Liver (tissue), 9 donors: ENCODE measurements around the gene TMEM115. TPM values are rescaled to one million over a fixed set of nuclear protein-coding genes. Genes with fewer than 3 reads are reported as not detected.
A peak's percentile ranks its signal among the peaks of the same experiment; 100 is the strongest.

Source experiments
- DNase-seq: peaks from one replicate; pipeline ENCODE4 v3.0.0-alpha.2; 2017; ENCODE audit warnings: low spot score
- H3K27ac ChIP-seq, 2 donors: one replicate each; pipeline ENCODE4 v1.7.0; 2013; ENCODE audit warnings: inconsistent platforms in 2 of 2, low read length in 2 of 2, control low read depth in 1 of 2, low read depth in 1 of 2, mild to moderate bottlenecking in 1 of 2
- H3K27me3 ChIP-seq, 4 donors: one replicate each; pipeline versions ENCODE4 v1.6.1 to v1.7.0; 2013; ENCODE audit warnings: low read length in 3 of 4, inconsistent platforms in 1 of 4, mild to moderate bottlenecking in 1 of 4, moderate library complexity in 1 of 4; ENCODE audit not compliant: control insufficient read depth in 4 of 4, insufficient read depth in 4 of 4
- H3K36me3 ChIP-seq, 4 donors: one replicate each; pipeline versions ENCODE4 v1.6.1 to v1.7.0; 2013; ENCODE audit warnings: low read length in 3 of 4, mild to moderate bottlenecking in 3 of 4, low read depth in 1 of 4, moderate library complexity in 1 of 4; ENCODE audit not compliant: control insufficient read depth in 4 of 4, insufficient read depth in 3 of 4
- H3K4me1 ChIP-seq, 4 donors: one replicate each; pipeline versions ENCODE4 v1.6.1 to v1.7.0; 2013; ENCODE audit warnings: low read length in 3 of 4, mild to moderate bottlenecking in 3 of 4, moderate library complexity in 1 of 4; ENCODE audit not compliant: control insufficient read depth in 4 of 4, insufficient read depth in 4 of 4
- H3K4me3 ChIP-seq, 3 donors: one replicate each; pipeline versions ENCODE4 v1.6.1 to v1.7.0; 2013; ENCODE audit warnings: low read length in 3 of 3, control low read depth in 1 of 3, low read depth in 1 of 3, mild to moderate bottlenecking in 1 of 3
- H3K9ac ChIP-seq, 2 donors: one replicate each; pipeline ENCODE4 v1.7.0; 2013; ENCODE audit warnings: low read length in 2 of 2, mild to moderate bottlenecking in 2 of 2, moderate library complexity in 2 of 2, control low read depth in 1 of 2, low read depth in 1 of 2
- H3K9me3 ChIP-seq, 4 donors: one replicate each; pipeline versions ENCODE4 v1.6.1 to v1.7.0; 2013; ENCODE audit warnings: low read length in 3 of 4; ENCODE audit not compliant: control insufficient read depth in 4 of 4
- CTCF ChIP-seq: fragments of 150-350 bp; IDR thresholded peaks from 2 replicates; pipeline ENCODE4 v1.5.1; 2017; ENCODE audit warnings: improper control_type of control experiment, low read depth, low read length; ENCODE audit not compliant: missing input control
- EGR1 ChIP-seq, 2 donors: IDR thresholded peaks; 2 replicates each; pipeline ENCODE4 v1.6.1; 2016 to 2018; ENCODE audit warnings: antibody characterized with exemption in 2 of 2, low read depth in 2 of 2
- FOXA1 ChIP-seq: IDR thresholded peaks from 2 replicates; pipeline ENCODE4 v1.6.1; 2016; ENCODE audit warnings: antibody characterized with exemption
- FOXA2 ChIP-seq: IDR thresholded peaks from 2 replicates; pipeline ENCODE4 v1.6.1; 2016; ENCODE audit warnings: antibody characterized with exemption
- GABPA ChIP-seq, 2 donors: IDR thresholded peaks in 1 of 2; conservative IDR thresholded peaks in 1 of 2; 2 replicates each; pipeline ENCODE4 v1.6.1; 2016; ENCODE audit warnings: antibody characterized with exemption in 2 of 2, mild to moderate bottlenecking in 1 of 2, moderate library complexity in 1 of 2
- HNF4A ChIP-seq, 2 donors: conservative IDR thresholded peaks; 2 replicates each; pipeline ENCODE4 v1.6.1; 2016; ENCODE audit warnings: antibody characterized with exemption in 2 of 2, mild to moderate bottlenecking in 2 of 2
- HNF4G ChIP-seq: IDR thresholded peaks from 2 replicates; pipeline ENCODE4 v1.6.1; 2016; ENCODE audit warnings: antibody characterized with exemption
- JUND ChIP-seq, 2 donors: IDR thresholded peaks; 2 replicates each; pipeline ENCODE4 v1.6.1; 2016; ENCODE audit warnings: antibody characterized with exemption in 2 of 2
- MAX ChIP-seq: IDR thresholded peaks from 2 replicates; pipeline ENCODE4 v1.6.1; 2016; ENCODE audit warnings: antibody characterized with exemption
- NR2F2 ChIP-seq: IDR thresholded peaks from 2 replicates; pipeline ENCODE4 v1.6.1; 2016; ENCODE audit warnings: antibody characterized with exemption
- RAD21 ChIP-seq, 2 donors: IDR thresholded peaks; 2 replicates each; pipeline ENCODE4 v1.6.1; 2016; ENCODE audit warnings: antibody characterized with exemption in 2 of 2, mild to moderate bottlenecking in 2 of 2
- RXRA ChIP-seq, 2 donors: IDR thresholded peaks; 2 replicates each; pipeline ENCODE4 v1.6.1; 2017 to 2018; ENCODE audit warnings: antibody characterized with exemption in 2 of 2, mild to moderate bottlenecking in 1 of 2
- SP1 ChIP-seq: IDR thresholded peaks from 2 replicates; pipeline ENCODE4 v1.6.1; 2018; ENCODE audit warnings: antibody characterized with exemption, mild to moderate bottlenecking
- TAF1 ChIP-seq: conservative IDR thresholded peaks from 2 replicates; pipeline ENCODE4 v1.6.1; 2016; ENCODE audit warnings: antibody characterized with exemption, mild to moderate bottlenecking
- YY1 ChIP-seq: IDR thresholded peaks from 2 replicates; pipeline ENCODE4 v1.6.1; 2016; ENCODE audit warnings: antibody characterized with exemption, mild to moderate bottlenecking
- WGBS: extraction: QIAGEN DNeasy Blood & Tissue Kit; methylation state at CpG from one replicate; pipeline ENCODE4 v1.1.7; 2013; 5-methylcytosine and 5-hydroxymethylcytosine counted together
- polyA plus RNA-seq, 2 donors: library from polyadenylated mRNA; stranded (reverse) in 1 of 2; unstranded in 1 of 2; fragments of 200-250 nt in 1 of 2; fragments of >200 nt in 1 of 2; fragmentation: Nextera tagmentation in 1 of 2; extraction: Ambion mirVana in 1 of 2; gene quantifications; one replicate each; pipeline versions ENCODE4 v1.2.1 to v1.2.3, GENCODE V29; 2013 to 2015
- total RNA-seq, 2 donors: library from RNA; depleted of rRNA; stranded (reverse); fragments of >200 nt; gene quantifications; one replicate each; pipeline ENCODE4 v1.2.3, GENCODE V29; 2014
- TF ChIP-seq, protein P1 (sequence below): IDR thresholded peaks from 2 replicates; pipeline ENCODE4 v1.6.1; 2016; ENCODE audit warnings: antibody characterized with exemption, mild to moderate bottlenecking
- TF ChIP-seq, protein P2 (sequence below): IDR thresholded peaks from 2 replicates; pipeline ENCODE4 v1.6.1; 2016; ENCODE audit warnings: antibody characterized with exemption
- TF ChIP-seq, protein P3 (sequence below): IDR thresholded peaks from 2 replicates; pipeline ENCODE4 v1.6.1; 2016; ENCODE audit warnings: antibody characterized with exemption
- donor health status: healthy.
- donor health status: healthy.
- donor health status: healthy.
- donor health status: healthy.
- donor health status: healthy.

The TMEM115 gene
- total and polyA plus RNA-seq, 4 donors, result 18.6 to 23.0 (median 19.8) TPM

DNA sequence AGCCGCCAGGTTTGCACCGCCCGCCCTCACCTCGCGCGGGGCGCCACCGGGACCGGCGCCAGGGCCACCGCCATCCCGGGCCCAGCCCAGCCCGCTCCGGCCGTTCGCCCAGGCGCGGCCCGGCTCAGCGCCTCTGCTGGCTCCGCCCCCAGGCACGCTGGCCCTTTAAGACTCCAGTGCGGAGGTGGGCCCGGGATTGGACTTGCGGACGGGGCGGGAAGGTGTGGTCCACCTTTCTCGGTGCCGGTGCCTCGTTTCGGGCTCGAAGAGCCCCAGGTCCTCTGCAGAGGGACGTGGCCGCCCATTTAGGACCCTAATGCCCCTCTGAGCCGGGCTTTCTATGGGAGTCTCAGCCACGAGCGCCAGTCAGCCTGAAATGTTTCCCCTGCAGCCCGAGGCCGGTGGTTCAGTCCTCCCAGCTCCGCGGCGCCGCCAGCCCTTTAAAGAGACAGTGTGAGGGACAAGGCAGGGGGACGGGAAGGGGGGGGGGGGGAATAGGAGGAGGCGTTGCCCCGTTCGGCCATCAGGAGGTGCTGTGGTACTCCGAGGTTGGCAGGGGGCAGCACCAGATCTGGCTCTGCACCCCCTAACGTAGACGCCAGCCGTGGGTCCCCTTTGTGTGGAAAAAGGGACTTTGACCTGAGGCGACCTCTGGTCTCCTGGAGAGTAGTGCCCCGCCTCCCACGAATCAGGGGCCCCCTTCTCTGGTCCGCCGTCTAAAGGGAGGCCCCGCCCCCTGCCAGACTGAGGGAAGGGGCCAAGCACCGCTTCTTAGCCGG lies 37.8 kb downstream of the TMEM115 start:
- TF ChIP-seq CTCF (peak; percentile 31), RXRA (IDR thresholded peaks at IDR 0.05) (peak; percentile 4 to 23), NR2F2 (peak; percentile 71), GABPA (IDR thresholded peaks at IDR 0.05 in 1 of 2, conservative IDR thresholded peaks at IDR 0.05 in 1 of 2) (no peak), HNF4A (conservative IDR thresholded peaks at IDR 0.05) (peak in 1 of 2 donors; percentile 9), HNF4G (no peak), JUND (IDR thresholded peaks at IDR 0.05) (no peak), FOXA2 (no peak), YY1 (no peak), TAF1 (no peak), EGR1 (IDR thresholded peaks at IDR 0.05; ENCODE audit: low read depth in 2 of 2) (peak in 1 of 2 donors; percentile 83), MAX (peak; percentile 99), RAD21 (IDR thresholded peaks at IDR 0.05) (peak in 1 of 2 donors; percentile 17), FOXA1 (no peak), SP1 (peak; percentile 77)
- TF ChIP-seq, protein P1, sequence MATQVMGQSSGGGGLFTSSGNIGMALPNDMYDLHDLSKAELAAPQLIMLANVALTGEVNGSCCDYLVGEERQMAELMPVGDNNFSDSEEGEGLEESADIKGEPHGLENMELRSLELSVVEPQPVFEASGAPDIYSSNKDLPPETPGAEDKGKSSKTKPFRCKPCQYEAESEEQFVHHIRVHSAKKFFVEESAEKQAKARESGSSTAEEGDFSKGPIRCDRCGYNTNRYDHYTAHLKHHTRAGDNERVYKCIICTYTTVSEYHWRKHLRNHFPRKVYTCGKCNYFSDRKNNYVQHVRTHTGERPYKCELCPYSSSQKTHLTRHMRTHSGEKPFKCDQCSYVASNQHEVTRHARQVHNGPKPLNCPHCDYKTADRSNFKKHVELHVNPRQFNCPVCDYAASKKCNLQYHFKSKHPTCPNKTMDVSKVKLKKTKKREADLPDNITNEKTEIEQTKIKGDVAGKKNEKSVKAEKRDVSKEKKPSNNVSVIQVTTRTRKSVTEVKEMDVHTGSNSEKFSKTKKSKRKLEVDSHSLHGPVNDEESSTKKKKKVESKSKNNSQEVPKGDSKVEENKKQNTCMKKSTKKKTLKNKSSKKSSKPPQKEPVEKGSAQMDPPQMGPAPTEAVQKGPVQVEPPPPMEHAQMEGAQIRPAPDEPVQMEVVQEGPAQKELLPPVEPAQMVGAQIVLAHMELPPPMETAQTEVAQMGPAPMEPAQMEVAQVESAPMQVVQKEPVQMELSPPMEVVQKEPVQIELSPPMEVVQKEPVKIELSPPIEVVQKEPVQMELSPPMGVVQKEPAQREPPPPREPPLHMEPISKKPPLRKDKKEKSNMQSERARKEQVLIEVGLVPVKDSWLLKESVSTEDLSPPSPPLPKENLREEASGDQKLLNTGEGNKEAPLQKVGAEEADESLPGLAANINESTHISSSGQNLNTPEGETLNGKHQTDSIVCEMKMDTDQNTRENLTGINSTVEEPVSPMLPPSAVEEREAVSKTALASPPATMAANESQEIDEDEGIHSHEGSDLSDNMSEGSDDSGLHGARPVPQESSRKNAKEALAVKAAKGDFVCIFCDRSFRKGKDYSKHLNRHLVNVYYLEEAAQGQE, result no peak
- TF ChIP-seq, protein P2, sequence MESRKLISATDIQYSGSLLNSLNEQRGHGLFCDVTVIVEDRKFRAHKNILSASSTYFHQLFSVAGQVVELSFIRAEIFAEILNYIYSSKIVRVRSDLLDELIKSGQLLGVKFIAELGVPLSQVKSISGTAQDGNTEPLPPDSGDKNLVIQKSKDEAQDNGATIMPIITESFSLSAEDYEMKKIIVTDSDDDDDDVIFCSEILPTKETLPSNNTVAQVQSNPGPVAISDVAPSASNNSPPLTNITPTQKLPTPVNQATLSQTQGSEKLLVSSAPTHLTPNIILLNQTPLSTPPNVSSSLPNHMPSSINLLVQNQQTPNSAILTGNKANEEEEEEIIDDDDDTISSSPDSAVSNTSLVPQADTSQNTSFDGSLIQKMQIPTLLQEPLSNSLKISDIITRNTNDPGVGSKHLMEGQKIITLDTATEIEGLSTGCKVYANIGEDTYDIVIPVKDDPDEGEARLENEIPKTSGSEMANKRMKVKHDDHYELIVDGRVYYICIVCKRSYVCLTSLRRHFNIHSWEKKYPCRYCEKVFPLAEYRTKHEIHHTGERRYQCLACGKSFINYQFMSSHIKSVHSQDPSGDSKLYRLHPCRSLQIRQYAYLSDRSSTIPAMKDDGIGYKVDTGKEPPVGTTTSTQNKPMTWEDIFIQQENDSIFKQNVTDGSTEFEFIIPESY, result no peak
- TF ChIP-seq, protein P3, sequence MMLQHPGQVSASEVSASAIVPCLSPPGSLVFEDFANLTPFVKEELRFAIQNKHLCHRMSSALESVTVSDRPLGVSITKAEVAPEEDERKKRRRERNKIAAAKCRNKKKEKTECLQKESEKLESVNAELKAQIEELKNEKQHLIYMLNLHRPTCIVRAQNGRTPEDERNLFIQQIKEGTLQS, result no peak
- Histone ChIP-seq H3K4me3 (peak overlapping the region; percentile 81 to 96 (median 95)), H3K27ac (peak overlapping the region; percentile 98 to 99), H3K9ac (peak overlapping the region; percentile 94 to 97), H3K9me3 (no peaks in the 10 kb centered on the region), H3K36me3 (peaks cover 0 to 11% (median 2%) of the 10 kb centered on the region in 4 donors), H3K27me3 (no peaks in the 10 kb centered on the region), H3K4me1 (peaks cover 15 to 71% (median 53%) of the 10 kb centered on the region in 4 donors)
- WGBS, result 2% methylated on average over 59 of the region's 59 CpGs
- DNase-seq, result peak; percentile 88
